A549 (cell line): ENCODE data around the gene TNNI3. TPM values are rescaled to one million over a fixed set of nuclear protein-coding genes. Genes with fewer than 3 reads are reported as not detected.

Experiments
- ATAC-seq, 2 experiments: fragments of 200-7000 bp in 1 of 2; fragments of >200 bp in 1 of 2; cut with Nextera tagmentation in 1 of 2; cut with Tn5 transposase in 1 of 2; 3 replicates each; pipeline versions ENCODE4 v1.8.0 to v1.9.1; 2018 to 2020; ENCODE audit warnings: mild to moderate bottlenecking in 1 of 2, moderate library complexity in 1 of 2
- CTCF ChIA-PET: fragments of 300-600 bp; sonication (Branson Sonifier 250); formaldehyde crosslinking; extraction: SDS; loops from one replicate; lab custom pipeline; 2021; ENCODE audit warnings: antibody characterized with exemption, inconsistent platforms; lab: Yijun Ruan, JAX
- POLR2A ChIA-PET: fragments of 350-600 bp; formaldehyde crosslinking; extraction: SDS; loops from one replicate; lab custom pipeline; 2021; ENCODE audit warnings: antibody characterized with exemption, inconsistent platforms; lab: Yijun Ruan, JAX
- DNase-seq, 2 experiments: peaks; one replicate each; pipeline versions ENCODE4 v3.0.0 to v3.0.0-alpha.2; 2011 to 2016; ENCODE audit warnings: low read depth in 1 of 2, low spot score in 1 of 2
- FAIRE-seq: peaks from 2 replicates; lab custom pipeline; 2011; peaks lifted over from hg19 to GRCh38; lab: Jason Lieb, UNC
- H3K27ac ChIP-seq, 2 experiments: fragments of >200 bp; sonication (Bioruptor Twin); formaldehyde crosslinking; 3 replicates each; pipeline ENCODE4 v1.5.1; 2016 to 2017
- H3K4me1 ChIP-seq: fragments of >200 bp; sonication (Bioruptor Twin); formaldehyde crosslinking; 3 replicates; pipeline ENCODE4 v1.6.1; 2016
- H3K4me2 ChIP-seq: fragments of >200 bp; sonication (Bioruptor Twin); formaldehyde crosslinking; 3 replicates; pipeline ENCODE4 v1.6.1; 2016
- H3K4me3 ChIP-seq: fragments of >200 bp; sonication (Bioruptor Twin); formaldehyde crosslinking; 3 replicates; pipeline ENCODE4 v1.5.1; 2016
- H3K9me3 ChIP-seq: fragments of >200 bp; sonication (Bioruptor Twin); formaldehyde crosslinking; 3 replicates; pipeline ENCODE4 v1.6.1; 2016
- ATOH8 ChIP-seq: fragments of 250-450 bp; sonication (Bioruptor Pico); IDR thresholded peaks from 2 replicates; pipeline ENCODE4 v1.5.0; 2020; ENCODE audit warnings: low read depth, mild to moderate bottlenecking, moderate library complexity
- BCL3 ChIP-seq: fragments of >200 bp; sonication (Bioruptor Twin); formaldehyde crosslinking; IDR thresholded peaks from 3 replicates; pipeline ENCODE4 v1.6.1; 2016
- CBX2 ChIP-seq: fragments of 200-600 bp; sonication (generic); IDR thresholded peaks from 2 replicates; pipeline ENCODE4 v1.6.1; 2016; ENCODE audit warnings: low read depth, mild to moderate bottlenecking, borderline replicate concordance
- CHD4 ChIP-seq: fragments of 200-600 bp; sonication (generic); IDR thresholded peaks from 2 replicates; pipeline ENCODE4 v1.6.1; 2016; ENCODE audit warnings: antibody characterized with exemption, mild to moderate bottlenecking, borderline replicate concordance
- E2F6 ChIP-seq: IDR thresholded peaks from 2 replicates; pipeline ENCODE4 v1.6.1; 2012; ENCODE audit warnings: low read depth, borderline replicate concordance
- HOXB13 ChIP-seq: fragments of 250-450 bp; sonication (Bioruptor Pico); IDR thresholded peaks from 2 replicates; pipeline ENCODE4 v1.5.0; 2020; ENCODE audit warnings: low read depth, mild to moderate bottlenecking, moderate library complexity
- JUN ChIP-seq, 2 experiments: fragments of >200 bp; sonication (Bioruptor Twin); formaldehyde crosslinking; IDR thresholded peaks; 2 replicates in 1 of 2; 3 replicates in 1 of 2; pipeline ENCODE4 v1.6.1; 2016 to 2017
- JUNB ChIP-seq: fragments of >200 bp; sonication (Bioruptor Twin); formaldehyde crosslinking; IDR thresholded peaks from 2 replicates; pipeline ENCODE4 v1.6.1; 2016
- KDM1A ChIP-seq: fragments of 200-600 bp; sonication (generic); IDR thresholded peaks from 2 replicates; pipeline ENCODE4 v1.6.1; 2016; ENCODE audit warnings: low read depth, mild to moderate bottlenecking
- MYC ChIP-seq: IDR thresholded peaks from 2 replicates; pipeline ENCODE4 v1.6.1; 2012; ENCODE audit warnings: mild to moderate bottlenecking, inconsistent platforms, low read length, improper control_type of control experiment, borderline replicate concordance
- NFE2L2 ChIP-seq: fragments of 150-350 bp; conservative IDR thresholded peaks from 2 replicates; pipeline ENCODE4 v1.6.1; 2014; ENCODE audit warnings: low read length
- PBX3 ChIP-seq: IDR thresholded peaks from 2 replicates; pipeline ENCODE4 v1.6.1; 2012
- PHF8 ChIP-seq: fragments of 200-600 bp; sonication (generic); IDR thresholded peaks from 2 replicates; pipeline ENCODE4 v1.6.1; 2016; ENCODE audit warnings: low read depth, mild to moderate bottlenecking, antibody characterized with exemption, moderate library complexity, borderline replicate concordance
- POLR2A ChIP-seq: IDR thresholded peaks from 2 replicates; pipeline ENCODE4 v1.6.1; 2012; ENCODE audit warnings: mild to moderate bottlenecking, low read length
- RFX5 ChIP-seq: fragments of 450-650 bp; IDR thresholded peaks from 2 replicates; pipeline ENCODE4 v1.7.1; 2014; ENCODE audit warnings: antibody characterized with exemption, mild to moderate bottlenecking, moderate library complexity
- USF2 ChIP-seq: fragments of 450-650 bp; IDR thresholded peaks from 2 replicates; pipeline ENCODE4 v1.6.1; 2014; ENCODE audit warnings: antibody characterized with exemption
- ZC3H11A ChIP-seq: fragments of 450-650 bp; IDR thresholded peaks from 2 replicates; pipeline ENCODE4 v1.6.1; 2014; ENCODE audit warnings: antibody characterized with exemption, mild to moderate bottlenecking
- ZFP36 ChIP-seq: fragments of 450-650 bp; IDR thresholded peaks from 2 replicates; pipeline ENCODE4 v1.6.1; 2014; ENCODE audit warnings: borderline replicate concordance; ENCODE audit not compliant: partially characterized antibody
- ZSCAN20 ChIP-seq: fragments of 250-450 bp; sonication (Bioruptor Pico); IDR thresholded peaks from 2 replicates; pipeline ENCODE4 v1.8.0; 2022; ENCODE audit warnings: mild to moderate bottlenecking, moderate library complexity
- WGBS: methylation state at CpG from one replicate; pipeline ENCODE4 v1.1.6; 2017; ENCODE audit errors: missing lambda C conversion rate; 5-methylcytosine and 5-hydroxymethylcytosine counted together
- polyA plus RNA-seq, 4 experiments: library from polyadenylated mRNA; depleted of rRNA in 3 of 4; stranded (reverse); fragments of >200 nt; fragmentation: RNase III in 1 of 4; extraction: RNeasy Plus Mini Kit Qiagen cat#74134 plus additional on column Dnase treatment in 1 of 4; gene quantifications; 2 replicates in 3 of 4; 3 replicates in 1 of 4; pipeline ENCODE4 v1.2.3, GENCODE V29; 2011 to 2017

The TNNI3 gene
- polyA plus RNA-seq, 2 of the 4 experiments (the other 2 are of a cell fraction), result 6.5 to 7.8 TPM

GRCh38 chr19:55147545-55148251 is 9.8 kb downstream of the TNNI3 start:
- 60% methylated on average over 4 of the region's 9 CpGs for WGBS
- Histone ChIP-seq H3K4me3 (peak overlapping the region; percentile 64; the same call in 2 of the 3 replicates), H3K4me2 (peak overlapping the region; percentile 84), H3K4me1 (peaks cover 37% of the 10 kb centered on the region), H3K9me3 (peaks cover 6% of the 10 kb centered on the region; the same call in 1 of the 3 replicates), H3K27ac (peak overlapping the region; percentile 82 to 92)
- no peak for TF ChIP-seq JUN (IDR thresholded peaks at IDR 0.05)
- TF ChIP-seq HOXB13 (CRISPR knock-in tag), result no peak
- TF ChIP-seq ZSCAN20 (CRISPR knock-in tag), result no peak
- no peak for TF ChIP-seq NFE2L2
- no peak for TF ChIP-seq CHD4
- no peak for TF ChIP-seq PBX3
- no peak for TF ChIP-seq ZFP36
- TF ChIP-seq ATOH8 (CRISPR knock-in tag), result no peak
- no peak for TF ChIP-seq CBX2
- no peak for TF ChIP-seq USF2
- TF ChIP-seq KDM1A, result no peak
- no peak for TF ChIP-seq ZC3H11A
- no peak for TF ChIP-seq PHF8
- POLR2A ChIA-PET, result interaction anchor here (0.6 to 1.9 kb wide), 6 partner anchors 9 to 192 kb away, joined by 3 to 9 read pairs (median 5); partner anchors contain the start of genes DNAAF3, KMT5C and TNNI3
- FAIRE-seq, result no peak
- CTCF ChIA-PET, result interaction anchor here (0.7 to 4.6 kb wide), 12 partner anchors 11 to 479 kb away, joined by 3 to 111 read pairs (median 9); partner anchors contain the start of genes DNAAF3, TMEM238 and TNNI3
- peak in 1 of 2 experiments; percentile 53 for DNase-seq
- ATAC-seq, result no peak

- peak overlapping the region; percentile 64 for H3K4me3 ChIP-seq
- DNase-seq (peak; percentile 85 to 92), ATAC-seq (peak; percentile 87 to 94), FAIRE-seq (no peak)
- POLR2A ChIA-PET, result interaction anchor here (0.6 to 1.9 kb wide), 9 partner anchors 10 to 300 kb away, joined by 3 to 9 read pairs (median 5); partner anchors contain the start of genes DNAAF3, HSPBP1, KMT5C and UBE2S
- CTCF ChIA-PET, result interaction anchor here (0.7 to 4.6 kb wide), 29 partner anchors 10 to 485 kb away, joined by 3 to 111 read pairs (median 4); partner anchors contain the start of genes DNAAF3, PTPRH, TMEM238 and TNNI3
- WGBS, result 2% methylated on average over 18 of the region's 27 CpGs
- peaks cover 4% of the 10 kb centered on the region; the same call in 1 of the 3 replicates for H3K9me3 ChIP-seq
- H3K4me1 ChIP-seq, result peaks cover 37% of the 10 kb centered on the region
- no peak for TF ChIP-seq RFX5
- TF ChIP-seq MYC, result no peak
- TF ChIP-seq E2F6, result 0 out of 2 replicates have a peak, but pooled peaks have one; percentile 7
- TF ChIP-seq POLR2A, result peak; percentile 32; the same call in 1 of the 2 replicates
- TF ChIP-seq JUNB, result no peak
- TF ChIP-seq JUN (IDR thresholded peaks at IDR 0.05), result peak in 1 of 2 experiments; percentile 57; a peak in 2 of 5 replicates
- TF ChIP-seq PHF8, result peak; percentile 40; the same call in 1 of the 2 replicates
- TF ChIP-seq BCL3, result peak; percentile 45; the same call in 1 of the 3 replicates
- peak overlapping the region; percentile 82 to 92 for H3K27ac ChIP-seq
- peak overlapping the region; percentile 84 for H3K4me2 ChIP-seq
Measured at GRCh38 chr19:55146705-55147273, 10.7 kb downstream of the TNNI3 start.
